Type B pancreatic cell (in vitro differentiated cells): ENCODE results near the gene PCMT1. TPM values are rescaled to one million over a fixed set of nuclear protein-coding genes. Genes with fewer than 3 reads are reported as not detected.

ENCODE experiments used
- DNase-seq: peaks from one replicate; pipeline ENCODE4 v3.0.0; 2021; ENCODE audit warnings: mixed read lengths; ENCODE audit not compliant: unreplicated experiment; ENCODE audit errors: extremely low spot score
- H3K27ac Mint-ChIP-seq: 2 replicates; pipeline ENCODE4 v1.8.0; 2021; ENCODE audit warnings: mild to moderate bottlenecking, mixed read lengths
- H3K27me3 Mint-ChIP-seq: 2 replicates; pipeline ENCODE4 v1.8.0; 2021; ENCODE audit warnings: mixed read lengths
- H3K36me3 Mint-ChIP-seq: 2 replicates; pipeline ENCODE4 v1.8.0; 2021; ENCODE audit warnings: mixed read lengths
- H3K4me1 Mint-ChIP-seq: one replicate; pipeline ENCODE4 v1.8.0; 2021; ENCODE audit warnings: mixed read lengths; ENCODE audit not compliant: unreplicated experiment
- H3K4me3 Mint-ChIP-seq: 2 replicates; pipeline ENCODE4 v1.8.0; 2021; ENCODE audit warnings: mild to moderate bottlenecking, mixed read lengths
- H3K9me3 Mint-ChIP-seq: 2 replicates; pipeline ENCODE4 v1.8.0; 2021; ENCODE audit warnings: mixed read lengths
- total RNA-seq: library from RNA; stranded (reverse); gene quantifications from 2 replicates; pipeline ENCODE4 v1.2.1, GENCODE V29; 2021; ENCODE audit warnings: low replicate concordance
- TF ChIP-seq, protein P1 (sequence below): fragments of 200-600 bp; sonication (generic); conservative IDR thresholded peaks from 2 replicates; pipeline ENCODE4 v1.5.0; 2021; ENCODE audit warnings: antibody characterized with exemption, mild to moderate bottlenecking

PCMT1 gene
- total RNA-seq, 1 donor from 2014 or later, result 61.2 TPM

DNA sequence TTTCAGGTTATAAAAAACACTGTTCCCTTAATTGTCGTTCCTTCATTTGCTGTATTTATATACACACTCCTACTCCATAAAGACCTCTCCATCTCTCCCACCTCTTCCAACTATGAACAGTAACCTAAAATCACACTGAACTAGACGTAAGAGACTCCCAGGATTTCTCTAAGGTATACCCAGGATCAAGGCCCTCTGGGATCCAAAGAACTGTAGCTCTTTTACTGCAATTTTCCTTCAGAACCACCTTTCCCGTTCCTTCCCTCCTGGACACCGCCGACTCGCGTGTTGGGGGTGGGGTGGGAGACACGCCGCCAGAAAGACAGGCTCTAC is 32.3 kb upstream of the PCMT1 start:
- TF ChIP-seq, protein P1, sequence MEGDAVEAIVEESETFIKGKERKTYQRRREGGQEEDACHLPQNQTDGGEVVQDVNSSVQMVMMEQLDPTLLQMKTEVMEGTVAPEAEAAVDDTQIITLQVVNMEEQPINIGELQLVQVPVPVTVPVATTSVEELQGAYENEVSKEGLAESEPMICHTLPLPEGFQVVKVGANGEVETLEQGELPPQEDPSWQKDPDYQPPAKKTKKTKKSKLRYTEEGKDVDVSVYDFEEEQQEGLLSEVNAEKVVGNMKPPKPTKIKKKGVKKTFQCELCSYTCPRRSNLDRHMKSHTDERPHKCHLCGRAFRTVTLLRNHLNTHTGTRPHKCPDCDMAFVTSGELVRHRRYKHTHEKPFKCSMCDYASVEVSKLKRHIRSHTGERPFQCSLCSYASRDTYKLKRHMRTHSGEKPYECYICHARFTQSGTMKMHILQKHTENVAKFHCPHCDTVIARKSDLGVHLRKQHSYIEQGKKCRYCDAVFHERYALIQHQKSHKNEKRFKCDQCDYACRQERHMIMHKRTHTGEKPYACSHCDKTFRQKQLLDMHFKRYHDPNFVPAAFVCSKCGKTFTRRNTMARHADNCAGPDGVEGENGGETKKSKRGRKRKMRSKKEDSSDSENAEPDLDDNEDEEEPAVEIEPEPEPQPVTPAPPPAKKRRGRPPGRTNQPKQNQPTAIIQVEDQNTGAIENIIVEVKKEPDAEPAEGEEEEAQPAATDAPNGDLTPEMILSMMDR, result no peak
- Mint-ChIP-seq H3K4me3 (peak overlapping the region; percentile 94), H3K4me1 (peaks cover 19% of the 10 kb centered on the region), H3K27ac (peak overlapping the region; percentile 93), H3K36me3 (peaks cover 11% of the 10 kb centered on the region), H3K27me3 (no peaks in the 10 kb centered on the region), H3K9me3 (no peaks in the 10 kb centered on the region)
- DNase-seq, result no peak

DNA sequence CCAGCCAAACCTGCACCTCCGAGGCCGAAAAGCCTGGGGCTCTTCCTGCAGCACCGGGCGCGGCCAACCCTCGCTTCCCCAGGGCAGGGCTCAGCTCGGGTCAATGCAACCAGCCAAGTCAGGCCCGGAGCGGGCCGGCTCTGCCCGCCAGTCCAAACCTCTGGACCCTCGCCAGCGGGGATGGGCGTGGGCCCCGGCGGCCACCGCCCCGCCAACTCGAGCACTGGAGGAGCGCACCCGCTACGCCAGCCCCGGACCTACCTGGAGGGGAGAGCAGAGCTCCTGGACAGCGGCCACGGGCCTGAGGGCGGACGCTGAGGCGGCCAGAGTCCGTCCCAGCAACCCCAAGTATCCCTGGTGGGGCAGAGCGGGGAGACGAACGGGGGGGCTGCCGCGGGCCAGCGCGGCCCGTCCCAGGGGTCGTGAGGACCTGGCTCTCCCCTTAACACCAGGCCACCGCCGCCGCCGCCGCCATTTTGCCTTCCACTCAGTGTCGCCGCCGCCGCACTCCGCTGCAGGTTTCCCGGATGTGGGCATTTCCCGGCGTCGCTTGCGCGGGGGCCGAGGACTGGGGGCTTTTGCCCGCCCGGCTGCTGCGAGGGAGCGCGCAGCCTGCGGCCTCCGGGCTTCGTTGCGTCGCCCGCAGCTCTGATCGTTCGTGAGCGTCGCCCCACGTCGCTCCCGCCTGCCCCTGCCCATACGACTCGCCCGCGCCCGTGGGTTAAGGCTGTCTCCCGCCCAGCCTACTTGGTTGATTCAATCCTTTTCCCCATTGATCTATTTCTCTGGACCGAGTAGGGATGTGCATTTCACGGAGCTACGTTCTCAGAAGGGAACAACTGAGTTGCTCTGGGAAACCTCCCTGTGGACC is 31.7 kb upstream of the PCMT1 start, which contains the start of gene LATS1:
TSS of gene LATS1 (minus strand) at position 514 of the 871 bp plus-strand sequence. CDS start 15,975 bp downstream, outside the sequence.
- Mint-ChIP-seq H3K27me3 (no peaks in the 10 kb centered on the region), H3K4me3 (peak within 1 kb of the TSS; percentile 94), H3K4me1 (peaks cover 19% of the 10 kb centered on the region), H3K9me3 (no peaks in the 10 kb centered on the region), H3K36me3 (peaks cover 11% of the 10 kb centered on the region), H3K27ac (peak within 1 kb of the TSS; percentile 93)
- peak; percentile 92 for DNase-seq
- TF ChIP-seq, protein P1, result no peak

DNA sequence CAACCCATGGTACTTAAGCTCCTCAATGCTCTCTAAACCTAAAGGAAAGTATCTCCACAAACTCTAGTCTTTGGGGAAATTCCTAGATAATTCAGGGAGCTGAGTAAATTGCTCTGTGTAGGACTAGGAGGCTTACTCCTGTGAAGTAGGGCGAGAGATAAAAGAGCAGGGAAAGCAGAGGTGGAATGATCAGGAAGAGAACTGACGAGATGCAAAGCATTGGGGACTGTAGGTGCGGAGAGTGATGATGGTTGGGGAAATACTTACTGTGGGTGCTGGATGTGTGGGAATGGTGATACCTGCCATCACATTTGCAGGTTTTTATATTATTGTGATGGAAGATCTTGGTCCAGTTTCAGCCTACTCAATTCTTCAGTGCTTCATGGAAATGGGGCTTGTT is 30.0 kb upstream of the PCMT1 start:
- TF ChIP-seq, protein P1, result no peak
- DNase-seq, result peak; percentile 6
- Mint-ChIP-seq H3K9me3 (no peaks in the 10 kb centered on the region), H3K4me3 (peak overlapping the region; percentile 68), H3K4me1 (peaks cover 23% of the 10 kb centered on the region), H3K36me3 (peaks cover 9% of the 10 kb centered on the region), H3K27me3 (no peaks in the 10 kb centered on the region), H3K27ac (peak overlapping the region; percentile 64)

DNA sequence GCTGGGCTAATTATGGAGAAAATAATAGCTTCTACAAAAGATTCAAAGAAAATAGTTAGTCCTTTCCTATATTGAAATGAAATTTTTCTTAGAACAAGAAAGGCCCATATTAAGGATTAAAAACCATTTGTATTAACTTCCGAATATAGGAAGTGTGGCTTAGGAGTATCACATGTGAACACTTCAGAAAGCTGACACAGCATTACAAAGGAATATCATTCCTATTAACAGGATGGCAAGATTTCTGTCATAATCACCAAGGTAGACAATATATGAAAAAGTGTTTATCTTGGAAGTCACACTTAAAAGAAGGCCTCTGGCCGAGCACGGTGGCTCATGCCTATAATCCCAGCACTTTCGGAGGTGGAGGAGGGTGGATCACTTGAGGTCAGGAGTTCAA is 26.3 kb upstream of the PCMT1 start:
- peak; percentile 22 for DNase-seq
- no peak overlapping the region for H3K27ac Mint-ChIP-seq
- H3K9me3 Mint-ChIP-seq, result no peaks in the 10 kb centered on the region
- no peaks in the 10 kb centered on the region for H3K27me3 Mint-ChIP-seq
- H3K36me3 Mint-ChIP-seq, result peaks cover 8% of the 10 kb centered on the region
- TF ChIP-seq, protein P1, result no peak
- H3K4me3 Mint-ChIP-seq, result no peak overlapping the region
- H3K4me1 Mint-ChIP-seq, result peaks cover 7% of the 10 kb centered on the region

DNA sequence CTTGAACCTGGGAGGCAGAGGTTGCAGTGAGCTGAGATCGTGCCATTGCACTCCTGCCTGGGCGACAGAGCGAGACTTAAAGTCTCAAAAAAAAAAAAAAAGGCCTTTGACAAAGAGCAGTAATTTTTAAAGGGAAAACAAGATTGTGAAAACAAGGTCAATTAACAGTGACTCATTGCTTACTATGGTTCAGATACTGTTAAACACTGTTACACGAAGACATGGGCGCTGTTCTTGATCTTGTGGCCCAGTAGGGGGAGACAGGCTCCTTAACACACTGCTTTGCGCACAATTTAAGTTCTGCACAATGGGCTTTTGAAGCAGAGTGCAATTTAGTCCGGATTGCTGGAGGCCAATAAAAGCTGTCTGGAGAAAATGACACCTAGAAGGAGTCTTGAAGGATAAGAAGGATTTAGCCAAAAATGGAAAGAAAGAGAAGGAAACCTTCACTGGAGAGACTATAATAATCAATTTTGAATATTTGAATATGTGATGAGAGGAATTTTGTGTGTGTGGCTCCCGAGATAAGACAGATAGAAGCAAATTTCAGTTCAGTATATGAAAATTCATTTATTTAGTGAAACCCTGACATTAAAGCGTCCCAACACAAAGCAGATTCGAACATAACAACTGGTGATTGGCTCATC is 25.6 kb upstream of the PCMT1 start:
- DNase-seq, result peak; percentile 50

More for the DNA sequence above, 25.6 kb upstream of the PCMT1 start:
- TF ChIP-seq, protein P1, result peak; percentile 83
- Mint-ChIP-seq H3K4me1 (peaks cover 4% of the 10 kb centered on the region), H3K27me3 (no peaks in the 10 kb centered on the region), H3K27ac (no peak overlapping the region), H3K4me3 (no peak overlapping the region), H3K9me3 (no peaks in the 10 kb centered on the region), H3K36me3 (peaks cover 8% of the 10 kb centered on the region)
